OCI-LY3 (cell line): ENCODE data around the gene PCAT6.

Source experiments
- CTCF ChIP-seq: fragments of 200-600, 300-600 bp; sonication (generic); IDR thresholded peaks from 2 replicates; pipeline ENCODE4 v1.5.1; 2014; ENCODE audit warnings: antibody characterized with exemption, low read length, low read depth
- EZH2phosphoT487 ChIP-seq: fragments of 200-600 bp; shearing (Covaris generic); IDR thresholded peaks from 2 replicates; pipeline ENCODE4 v1.6.1; 2018; ENCODE audit warnings: antibody characterized with exemption, mixed run types, low read depth

- TF ChIP-seq CTCF = no peak
- TF ChIP-seq EZH2phosphoT487 = no peak
Measured at GRCh38 chr1:202798792-202799331, 11.9 kb upstream of the PCAT6 start.
